Loucy (cell line): ENCODE data around the gene ERGIC3.

ENCODE experiments used
- EZH2phosphoT487 ChIP-seq: fragments of 200-600 bp; IDR thresholded peaks from 2 replicates; pipeline ENCODE4 v1.6.1; 2018; ENCODE audit warnings: antibody characterized with exemption, mild to moderate bottlenecking, moderate library complexity, borderline replicate concordance
- TF ChIP-seq, protein P1 (sequence below): fragments of 200-600 bp; sonication (generic); conservative IDR thresholded peaks from 2 replicates; pipeline ENCODE4 v1.5.1; 2014; ENCODE audit warnings: mild to moderate bottlenecking, antibody characterized with exemption, low read length

DNA sequence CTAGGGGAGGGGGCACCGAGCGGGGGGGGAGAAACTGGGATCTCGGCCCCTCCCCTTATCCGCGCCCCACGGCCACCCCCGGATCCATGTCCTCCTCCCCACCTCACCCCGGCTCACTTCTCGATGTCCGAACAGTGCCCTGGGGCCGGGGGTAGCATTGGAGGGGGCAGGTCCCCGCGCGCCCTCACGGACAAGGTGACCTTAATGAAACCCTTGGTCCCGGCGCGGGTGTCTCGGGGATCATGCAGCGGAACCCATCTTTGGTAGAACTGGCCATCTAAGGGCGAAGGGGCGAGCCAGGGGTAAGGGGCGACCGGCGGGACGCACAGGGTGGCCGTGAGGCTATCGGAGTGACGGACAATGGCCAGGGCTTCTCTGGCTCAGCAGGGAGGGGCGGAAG, 60.1 kb downstream of the ERGIC3 start:
- TF ChIP-seq, protein P1, sequence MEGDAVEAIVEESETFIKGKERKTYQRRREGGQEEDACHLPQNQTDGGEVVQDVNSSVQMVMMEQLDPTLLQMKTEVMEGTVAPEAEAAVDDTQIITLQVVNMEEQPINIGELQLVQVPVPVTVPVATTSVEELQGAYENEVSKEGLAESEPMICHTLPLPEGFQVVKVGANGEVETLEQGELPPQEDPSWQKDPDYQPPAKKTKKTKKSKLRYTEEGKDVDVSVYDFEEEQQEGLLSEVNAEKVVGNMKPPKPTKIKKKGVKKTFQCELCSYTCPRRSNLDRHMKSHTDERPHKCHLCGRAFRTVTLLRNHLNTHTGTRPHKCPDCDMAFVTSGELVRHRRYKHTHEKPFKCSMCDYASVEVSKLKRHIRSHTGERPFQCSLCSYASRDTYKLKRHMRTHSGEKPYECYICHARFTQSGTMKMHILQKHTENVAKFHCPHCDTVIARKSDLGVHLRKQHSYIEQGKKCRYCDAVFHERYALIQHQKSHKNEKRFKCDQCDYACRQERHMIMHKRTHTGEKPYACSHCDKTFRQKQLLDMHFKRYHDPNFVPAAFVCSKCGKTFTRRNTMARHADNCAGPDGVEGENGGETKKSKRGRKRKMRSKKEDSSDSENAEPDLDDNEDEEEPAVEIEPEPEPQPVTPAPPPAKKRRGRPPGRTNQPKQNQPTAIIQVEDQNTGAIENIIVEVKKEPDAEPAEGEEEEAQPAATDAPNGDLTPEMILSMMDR: no peak
- TF ChIP-seq EZH2phosphoT487: no peak
